ENCODE data around the gene EXOC8.

- no peak for TF ChIP-seq SMC3 (IDR thresholded peaks at IDR 0.05)
- TF ChIP-seq RAD21 (conservative IDR thresholded peaks at IDR 0.05 in 1 of 2, IDR thresholded peaks at IDR 0.05 in 1 of 2): no peak
- TF ChIP-seq, protein P1, sequence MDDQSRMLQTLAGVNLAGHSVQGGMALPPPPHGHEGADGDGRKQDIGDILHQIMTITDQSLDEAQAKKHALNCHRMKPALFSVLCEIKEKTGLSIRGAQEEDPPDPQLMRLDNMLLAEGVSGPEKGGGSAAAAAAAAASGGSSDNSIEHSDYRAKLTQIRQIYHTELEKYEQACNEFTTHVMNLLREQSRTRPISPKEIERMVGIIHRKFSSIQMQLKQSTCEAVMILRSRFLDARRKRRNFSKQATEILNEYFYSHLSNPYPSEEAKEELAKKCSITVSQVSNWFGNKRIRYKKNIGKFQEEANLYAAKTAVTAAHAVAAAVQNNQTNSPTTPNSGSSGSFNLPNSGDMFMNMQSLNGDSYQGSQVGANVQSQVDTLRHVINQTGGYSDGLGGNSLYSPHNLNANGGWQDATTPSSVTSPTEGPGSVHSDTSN (IDR thresholded peaks at IDR 0.05): no peak
- TF ChIP-seq CTCF (IDR thresholded peaks at IDR 0.05): no peak
- TF ChIP-seq RCOR1 (IDR thresholded peaks at IDR 0.05; ENCODE audit: low read depth, low read length): no peak
- TF ChIP-seq BHLHE40 (IDR thresholded peaks at IDR 0.05; ENCODE audit: low read depth, low read length): no peak
These were observed 19.6 kb upstream of the EXOC8 start for GRCh38 chr1:231357187-231357772.
